SU-DHL-6 (cell line): ENCODE data around the gene ITGB7.

ENCODE experiments used
- CTCF ChIP-seq: fragments of 200-600 bp; sonication (generic); IDR thresholded peaks from one replicate; pipeline ENCODE4 v1.5.1; 2017; ENCODE audit warnings: antibody characterized with exemption, mild to moderate bottlenecking, low read length, moderate library complexity; ENCODE audit not compliant: insufficient read depth, poor library complexity, severe bottlenecking
- EZH2phosphoT487 ChIP-seq: fragments of 200-600 bp; sonication (generic), shearing (Covaris generic); conservative IDR thresholded peaks from 2 replicates; pipeline ENCODE4 v1.6.1; 2018; ENCODE audit warnings: mild to moderate bottlenecking, antibody characterized with exemption, low read length, moderate library complexity, mixed read lengths

GRCh38 chr12:53234271-53234914 is 27.3 kb upstream of the ITGB7 start:
- no peak for TF ChIP-seq CTCF
- no peak for TF ChIP-seq EZH2phosphoT487
